NAMALWA (cell line): ENCODE results near the gene KDSR.

Source experiments
- DNase-seq: peaks from one replicate; pipeline ENCODE4 v3.0.0-alpha.2; 2015; ENCODE audit warnings: low spot score

Gene KDSR

GRCh38 chr18:63284173-63284799, 82.7 kb downstream of the KDSR start:
- no peak for DNase-seq

GRCh38 chr18:63283305-63284094, 83.5 kb downstream of the KDSR start:
- no peak for DNase-seq

- no peak for DNase-seq
Observed at GRCh38 chr18:63282793-63283192, 84.2 kb downstream of the KDSR start.
